OCI-LY3 (cell line): ENCODE measurements around the gene BIRC6.

Experiments used
- EZH2phosphoT487 ChIP-seq: fragments of 200-600 bp; shearing (Covaris generic); IDR thresholded peaks from 2 replicates; pipeline ENCODE4 v1.6.1; 2018; ENCODE audit warnings: antibody characterized with exemption, mixed run types, low read depth
- TF ChIP-seq, protein P1 (sequence below): fragments of 200-600, 300-600 bp; sonication (generic); IDR thresholded peaks from 2 replicates; pipeline ENCODE4 v1.5.1; 2014; ENCODE audit warnings: antibody characterized with exemption, low read length, low read depth

DNA sequence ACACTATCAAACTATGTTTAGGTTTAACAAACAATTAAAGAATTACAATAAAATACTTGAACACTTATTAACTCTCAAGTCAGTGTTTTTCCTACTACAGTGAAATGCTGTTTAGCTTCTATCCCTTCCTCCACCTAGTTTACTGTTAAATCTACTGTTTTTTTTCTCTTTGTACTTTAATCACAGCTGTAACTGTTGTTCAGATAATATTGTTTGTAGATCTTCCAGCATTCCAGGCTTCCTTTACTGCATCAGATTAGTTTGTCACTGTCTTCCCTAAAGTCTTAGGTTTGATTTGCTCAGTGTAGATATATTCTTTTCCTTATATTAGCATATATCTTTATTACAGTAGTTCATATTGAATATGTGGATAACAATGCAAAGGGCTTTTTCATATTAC, 22.5 kb downstream of the BIRC6 start:
- TF ChIP-seq EZH2phosphoT487, result no peak
- TF ChIP-seq, protein P1, sequence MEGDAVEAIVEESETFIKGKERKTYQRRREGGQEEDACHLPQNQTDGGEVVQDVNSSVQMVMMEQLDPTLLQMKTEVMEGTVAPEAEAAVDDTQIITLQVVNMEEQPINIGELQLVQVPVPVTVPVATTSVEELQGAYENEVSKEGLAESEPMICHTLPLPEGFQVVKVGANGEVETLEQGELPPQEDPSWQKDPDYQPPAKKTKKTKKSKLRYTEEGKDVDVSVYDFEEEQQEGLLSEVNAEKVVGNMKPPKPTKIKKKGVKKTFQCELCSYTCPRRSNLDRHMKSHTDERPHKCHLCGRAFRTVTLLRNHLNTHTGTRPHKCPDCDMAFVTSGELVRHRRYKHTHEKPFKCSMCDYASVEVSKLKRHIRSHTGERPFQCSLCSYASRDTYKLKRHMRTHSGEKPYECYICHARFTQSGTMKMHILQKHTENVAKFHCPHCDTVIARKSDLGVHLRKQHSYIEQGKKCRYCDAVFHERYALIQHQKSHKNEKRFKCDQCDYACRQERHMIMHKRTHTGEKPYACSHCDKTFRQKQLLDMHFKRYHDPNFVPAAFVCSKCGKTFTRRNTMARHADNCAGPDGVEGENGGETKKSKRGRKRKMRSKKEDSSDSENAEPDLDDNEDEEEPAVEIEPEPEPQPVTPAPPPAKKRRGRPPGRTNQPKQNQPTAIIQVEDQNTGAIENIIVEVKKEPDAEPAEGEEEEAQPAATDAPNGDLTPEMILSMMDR, result no peak
